HG03457 (cell line): ENCODE data around the gene MRPS15.
A peak's percentile ranks its signal among the peaks of the same experiment; 100 is the strongest.

Experiments
- ATAC-seq: cut with Tn5 transposase; IDR thresholded peaks from one replicate; pipeline ENCODE4 v1.9.1; 2021; ENCODE audit warnings: moderate number of reproducible peaks; ENCODE audit not compliant: unreplicated experiment

MRPS15 gene

DNA sequence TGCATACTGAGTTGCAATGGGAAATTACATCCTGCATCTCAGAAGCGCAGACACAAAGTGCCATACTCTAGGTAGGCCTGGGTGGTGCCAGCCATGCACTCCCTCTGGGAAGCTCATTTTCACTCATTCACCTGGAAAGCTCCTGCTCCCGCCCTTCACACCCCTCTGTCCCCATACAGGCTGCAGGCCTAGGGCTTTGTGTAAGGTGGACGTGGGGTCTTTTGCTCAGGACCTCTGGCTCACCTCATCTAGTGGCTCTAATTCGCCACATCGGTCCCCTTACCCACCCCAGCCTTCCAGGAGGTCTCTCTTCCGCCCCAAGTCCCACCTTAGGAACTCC lies 751 bp downstream of the MRPS15 start:
- no peak for ATAC-seq

- no peak for ATAC-seq
Measured at GRCh38 chr1:36458910-36459309, 5.3 kb downstream of the MRPS15 start.

DNA sequence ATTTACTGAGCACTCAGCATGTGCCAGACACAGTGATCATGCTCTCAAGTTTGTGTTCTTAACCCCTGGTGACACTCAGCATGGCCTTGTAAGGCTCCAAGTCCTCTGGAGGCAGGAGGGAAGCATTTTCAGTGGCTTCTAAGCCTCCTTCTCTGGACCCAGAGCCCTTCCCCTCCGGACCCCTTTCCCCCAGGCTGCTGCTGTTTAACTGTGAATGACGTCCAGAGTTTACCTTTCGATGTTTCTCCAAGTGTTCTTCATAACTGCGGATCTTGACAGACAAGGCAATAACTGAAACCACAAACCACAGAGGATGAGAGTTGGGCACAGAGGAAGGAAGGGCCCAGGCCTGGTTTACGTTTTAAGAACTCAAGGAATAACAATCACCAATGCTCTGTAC lies 6.5 kb downstream of the MRPS15 start:
- no peak for ATAC-seq

GRCh38 chr1:36456391-36456928 lies 7.7 kb downstream of the MRPS15 start:
- no peak for ATAC-seq

DNA sequence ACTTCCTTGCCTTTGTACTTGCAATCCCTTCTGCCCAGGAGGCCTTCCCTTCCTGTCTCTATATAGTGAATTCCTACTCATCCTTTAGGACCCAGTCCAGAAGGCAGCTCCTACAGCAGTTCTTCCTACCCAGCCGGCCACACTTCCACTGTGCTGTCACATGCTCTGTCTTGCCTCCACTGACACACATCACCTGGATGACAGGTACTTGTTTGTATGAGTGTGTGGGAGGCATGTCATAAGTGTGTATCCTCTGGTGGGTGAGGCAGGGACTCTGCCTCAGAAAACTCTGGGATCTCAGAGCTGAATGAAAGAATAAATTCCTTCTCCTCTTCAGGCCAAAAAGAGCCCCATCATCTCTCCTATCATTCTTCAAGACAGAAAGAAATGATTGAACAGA lies 8.8 kb downstream of the MRPS15 start:
- no peak for ATAC-seq

GRCh38 chr1:36453600-36454388 lies 10.4 kb downstream of the MRPS15 start:
- ATAC-seq, result no peak

DNA sequence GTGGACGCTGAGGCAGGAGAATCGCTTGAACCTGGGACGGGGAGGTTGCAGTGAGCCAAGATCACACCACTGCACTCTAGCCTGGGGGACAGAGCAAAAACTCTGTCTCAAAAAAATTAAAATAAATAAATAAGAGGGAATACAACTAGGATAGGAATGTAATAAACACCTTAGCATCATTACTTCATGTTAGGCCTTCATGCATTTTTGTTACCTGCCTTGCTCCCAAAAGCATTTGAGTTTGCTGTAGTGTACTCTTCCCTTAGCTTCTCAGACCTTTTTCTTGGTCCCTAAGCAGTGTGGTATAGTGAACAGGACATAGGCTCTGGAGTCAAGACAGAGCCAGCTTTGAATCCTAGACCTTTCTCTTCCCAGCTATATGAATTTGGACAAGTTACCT lies 11.1 kb downstream of the MRPS15 start:
- ATAC-seq, result no peak

- ATAC-seq, result no peak
Measured at GRCh38 chr1:36450919-36451305, 13.3 kb downstream of the MRPS15 start.

GRCh38 chr1:36450270-36450918 lies 13.8 kb downstream of the MRPS15 start, which contains the start of gene OSCP1:
Gene OSCP1 (minus strand): TSS chr1:36450451. CDS start chr1:36450369, 82 bp downstream.
- ATAC-seq, result peak; percentile 90

DNA sequence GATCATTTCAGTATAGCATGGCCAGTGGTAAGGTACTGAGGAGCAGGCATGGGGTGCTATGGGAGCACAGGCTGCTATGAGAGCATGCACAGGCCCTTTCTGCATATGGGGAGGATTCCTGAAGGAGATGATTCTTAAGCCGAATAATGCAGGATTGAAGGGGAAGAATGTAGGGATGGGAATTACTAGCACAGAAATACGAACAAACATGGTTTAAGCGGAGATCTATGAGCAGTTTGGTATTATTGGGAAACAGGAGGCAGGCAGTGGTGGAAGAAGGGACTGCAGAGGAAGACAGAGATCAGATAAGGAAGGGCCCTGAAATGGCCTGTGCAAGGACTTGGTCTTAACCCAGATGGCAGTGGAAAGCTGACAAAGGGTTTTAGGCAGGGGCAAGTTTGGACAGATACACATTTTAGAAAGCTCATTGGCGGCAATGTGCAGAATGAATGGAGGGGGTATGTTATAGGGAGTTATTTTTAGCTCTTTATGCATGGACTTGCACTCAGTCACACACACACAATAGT lies 15.6 kb downstream of the MRPS15 start:
- no peak for ATAC-seq

GRCh38 chr1:36447450-36447849 lies 16.7 kb downstream of the MRPS15 start:
- ATAC-seq, result no peak

DNA sequence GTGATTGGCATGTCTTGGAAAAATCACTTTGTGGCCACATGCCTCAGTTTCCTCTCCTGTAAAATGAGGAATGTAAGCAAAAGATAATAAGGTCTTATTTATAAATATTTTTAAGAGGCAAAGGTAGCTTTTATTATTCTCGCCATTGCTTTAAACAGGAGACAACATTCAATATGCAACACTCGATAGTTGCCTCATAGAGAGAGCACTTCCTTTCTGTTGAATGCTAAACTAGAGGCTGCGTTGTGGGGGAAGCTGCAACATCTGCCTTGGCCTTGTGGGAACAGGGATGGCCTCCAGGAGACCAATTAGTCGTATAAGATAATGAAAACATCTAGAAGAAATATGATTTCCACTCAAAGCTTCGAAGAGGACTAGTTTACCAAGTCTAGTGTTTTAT lies 17.4 kb downstream of the MRPS15 start:
- no peak for ATAC-seq

DNA sequence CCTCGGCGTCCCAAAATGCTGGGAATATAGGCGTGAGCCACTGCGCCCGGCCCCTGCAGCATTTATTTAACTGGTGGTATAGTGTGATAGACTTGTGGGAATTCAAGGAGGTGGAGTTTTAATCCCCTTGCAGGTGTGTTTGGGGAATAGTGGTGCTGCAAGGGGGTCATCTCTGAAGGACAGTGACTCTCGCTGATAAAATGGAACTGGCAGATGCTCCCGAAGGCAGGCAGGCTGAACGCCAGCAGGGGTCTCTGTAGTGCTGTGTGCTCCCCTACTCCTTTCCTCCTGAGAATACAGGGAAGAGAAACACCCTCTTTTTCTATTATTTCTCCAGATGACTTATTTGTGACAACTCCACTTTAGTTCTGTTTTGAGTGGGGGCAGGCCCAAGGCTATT lies 17.9 kb downstream of the MRPS15 start:
- ATAC-seq, result no peak

GRCh38 chr1:36443297-36443696 lies 20.9 kb downstream of the MRPS15 start:
- ATAC-seq, result no peak

GRCh38 chr1:36442337-36442736 lies 21.8 kb downstream of the MRPS15 start:
- no peak for ATAC-seq

DNA sequence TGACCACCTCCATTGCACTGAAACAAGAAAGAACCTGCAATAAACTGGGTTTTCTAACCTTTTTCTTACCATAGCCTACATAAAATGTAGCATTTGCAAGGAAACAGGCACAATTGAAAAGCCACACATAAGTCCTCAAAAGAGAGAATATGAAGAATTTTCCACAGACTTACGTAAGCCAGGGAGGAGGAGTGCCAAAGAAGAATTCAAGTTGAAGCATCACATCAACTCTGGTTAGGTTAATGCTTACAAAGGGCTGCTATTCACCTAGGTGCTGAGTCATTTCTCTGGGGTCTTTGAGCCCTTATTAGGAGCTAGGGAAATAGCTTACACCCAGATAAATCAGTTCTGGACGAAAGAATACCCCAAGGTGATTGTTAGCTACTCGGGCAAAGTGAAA lies 23.5 kb downstream of the MRPS15 start:
- ATAC-seq, result no peak

GRCh38 chr1:36440044-36440443 lies 24.1 kb downstream of the MRPS15 start:
- no peak for ATAC-seq

GRCh38 chr1:36438715-36439114 lies 25.5 kb downstream of the MRPS15 start:
- ATAC-seq, result no peak

GRCh38 chr1:36436821-36437220 lies 27.4 kb downstream of the MRPS15 start:
- no peak for ATAC-seq

- no peak for ATAC-seq
Measured at GRCh38 chr1:36433102-36433501, 31.1 kb downstream of the MRPS15 start.

DNA sequence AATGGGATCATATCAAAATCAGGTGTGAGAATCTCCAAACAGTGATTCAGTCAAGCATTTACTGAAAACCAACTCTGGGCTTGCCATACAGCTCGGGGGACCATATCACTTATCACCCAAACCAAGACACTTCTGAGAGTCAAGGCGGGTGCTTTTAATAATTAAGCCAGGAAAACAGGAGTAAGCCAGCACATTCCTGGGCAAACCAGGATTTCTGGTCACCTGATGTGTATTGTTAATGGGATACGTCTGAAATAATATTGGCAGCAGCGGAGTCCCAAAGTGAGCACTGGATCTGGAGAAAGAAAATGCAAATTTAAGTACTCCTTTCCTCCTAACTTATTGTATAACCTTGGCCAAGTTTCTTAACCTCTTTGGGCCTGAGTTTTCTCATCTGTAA lies 31.6 kb downstream of the MRPS15 start:
- ATAC-seq, result no peak

DNA sequence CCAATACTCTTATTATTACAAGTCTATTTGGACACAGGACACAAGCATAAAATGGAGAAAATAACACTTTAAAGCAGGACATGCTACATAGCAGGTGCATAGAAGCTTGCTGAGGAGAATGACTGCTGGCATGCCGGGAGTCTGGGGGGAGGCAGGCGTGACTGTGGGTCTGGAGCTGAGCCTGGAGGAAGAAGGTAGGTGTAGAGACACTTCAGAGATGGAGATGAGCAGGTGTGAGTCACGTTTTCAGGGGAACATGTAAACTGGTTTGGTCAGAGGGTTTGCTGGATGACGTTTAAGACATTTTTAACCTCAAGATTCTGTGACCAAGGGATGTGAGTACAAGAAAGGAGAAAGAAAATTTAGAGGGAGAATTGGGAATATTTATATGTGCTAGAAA lies 38.4 kb downstream of the MRPS15 start:
- no peak for ATAC-seq
